Measurements from ENCODE around the gene ZFC3H1.
A peak's percentile ranks its signal among the peaks of the same experiment; 100 is the strongest.

The ZFC3H1 gene

GRCh38 chr12:71683633-71684032 is 20.0 kb upstream of the ZFC3H1 start:
- no peak for DNase-seq

GRCh38 chr12:71682466-71682865 is 18.8 kb upstream of the ZFC3H1 start:
- DNase-seq = no peak

DNA sequence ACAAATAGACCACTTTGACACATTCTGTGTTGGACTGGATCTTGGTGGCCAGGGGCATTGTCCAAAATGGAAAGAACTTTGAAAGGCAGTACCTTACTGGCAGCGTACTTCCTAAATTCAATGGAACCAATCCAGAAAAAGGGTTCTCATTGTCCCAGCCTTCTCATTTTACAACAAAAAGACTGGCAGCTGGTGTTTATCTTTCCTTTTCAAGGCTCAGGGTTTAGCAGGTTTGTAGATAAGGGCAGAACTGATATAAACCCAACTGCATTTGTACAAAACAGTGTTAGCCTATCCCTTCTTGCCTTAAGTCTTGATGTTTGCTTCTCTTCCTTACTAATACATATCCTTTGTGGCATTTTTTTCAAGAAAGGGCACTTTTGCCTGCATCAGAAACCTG is 8.2 kb upstream of the ZFC3H1 start:
- no peak for DNase-seq

DNA sequence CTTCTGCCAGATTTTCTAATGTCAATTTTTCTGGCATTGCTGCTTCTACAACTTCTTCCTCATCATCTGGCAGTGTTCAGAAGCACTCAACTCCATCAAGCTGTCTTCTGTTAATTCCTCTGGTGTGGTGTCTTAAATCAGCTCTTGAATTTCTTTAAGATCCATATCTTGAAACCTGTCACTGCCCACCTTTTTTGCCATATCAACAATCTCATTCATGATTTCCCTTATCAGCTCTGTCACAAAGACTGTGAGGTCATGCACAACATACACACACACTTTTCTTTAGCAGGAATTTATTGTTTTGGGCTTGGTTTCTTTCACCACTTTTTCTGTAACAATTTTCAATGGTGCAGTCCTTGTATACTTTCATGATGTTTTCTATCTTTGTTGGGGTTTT is 7.7 kb upstream of the ZFC3H1 start:
- DNase-seq = no peak

- DNase-seq = no peak
Observed at GRCh38 chr12:71666259-71666658, 2.6 kb upstream of the ZFC3H1 start.

DNA sequence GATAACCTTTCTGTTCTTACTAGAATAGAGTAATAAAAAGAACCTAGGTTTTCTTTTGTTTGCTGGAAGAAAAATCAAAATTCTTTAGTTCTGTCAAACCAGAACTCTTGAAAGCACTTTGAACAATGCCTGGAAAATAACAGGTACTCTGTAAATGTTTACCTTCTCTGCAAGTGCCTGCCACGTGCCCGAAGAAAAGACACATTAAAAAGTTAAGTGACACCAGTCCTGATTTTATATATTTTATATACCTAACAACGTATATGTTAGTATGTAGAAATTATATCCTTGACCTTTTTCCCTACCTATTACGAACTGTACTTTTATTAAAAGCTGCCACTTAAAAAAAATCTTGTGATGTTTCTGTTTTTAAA is 1.4 kb upstream of the ZFC3H1 start:
- DNase-seq = peak; percentile 11

- DNase-seq = no peak
Observed at GRCh38 chr12:71664411-71665089, 902 bp upstream of the ZFC3H1 start.

GRCh38 chr12:71662849-71663560 is 643 bp downstream of the ZFC3H1 start:
- DNase-seq = peak; percentile 81

GRCh38 chr12:71661977-71662530 is 1.6 kb downstream of the ZFC3H1 start:
- no peak for DNase-seq

DNA sequence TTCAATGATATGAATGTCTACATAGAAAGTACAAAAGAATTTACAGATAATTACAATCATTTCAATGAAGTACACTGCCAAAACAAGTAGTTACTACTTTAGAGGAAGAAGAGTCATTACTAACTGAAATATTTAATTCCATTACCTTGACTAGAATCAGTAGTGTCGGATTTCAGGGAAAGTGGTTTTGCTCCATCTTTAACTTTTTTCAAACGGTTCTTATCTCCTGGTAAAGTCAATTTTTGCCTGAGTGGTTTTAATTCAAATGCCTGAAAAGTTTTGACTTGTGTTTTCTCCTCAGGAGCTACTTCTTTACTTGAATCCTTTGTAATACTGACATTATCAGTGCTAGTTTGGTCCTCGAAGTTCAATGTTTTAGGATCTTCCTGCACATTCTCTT is 6.9 kb downstream of the ZFC3H1 start:
- DNase-seq = no peak

DNA sequence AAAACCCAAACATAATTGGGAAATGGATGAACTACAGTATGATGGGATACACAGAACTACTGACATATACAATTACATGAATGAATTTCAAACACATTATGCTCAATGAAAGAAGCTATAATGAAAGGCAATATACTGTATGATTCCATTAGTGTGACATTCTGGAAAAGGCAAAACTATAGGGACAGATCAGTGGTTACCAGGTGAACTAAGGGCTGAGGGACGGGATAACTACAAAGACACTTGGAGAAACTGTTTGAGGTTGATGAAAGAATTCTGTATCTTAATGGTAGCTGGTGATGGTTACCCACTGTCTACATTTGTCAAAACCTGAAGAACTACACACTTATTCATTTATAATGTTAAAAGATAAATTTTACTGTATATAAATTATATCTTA is 7.7 kb downstream of the ZFC3H1 start:
- no peak for DNase-seq

DNA sequence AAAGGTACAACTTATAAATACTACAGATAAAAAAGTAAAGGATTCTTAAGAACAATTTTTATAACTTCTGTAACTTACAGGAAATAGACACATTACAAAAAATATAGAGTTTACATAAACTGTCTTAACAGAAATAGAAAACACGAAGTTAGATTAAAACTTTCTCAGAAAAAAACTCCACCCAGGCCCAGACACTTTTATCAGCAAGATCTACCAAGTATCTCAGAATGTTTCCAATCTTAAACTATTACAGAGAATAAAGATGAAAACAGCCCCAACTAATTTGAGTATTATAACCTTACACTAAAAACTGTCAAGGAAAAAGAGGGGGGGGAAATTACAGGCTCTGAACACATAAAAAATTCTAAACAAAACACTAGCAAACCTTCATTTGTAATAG is 8.2 kb downstream of the ZFC3H1 start:
- no peak for DNase-seq

DNA sequence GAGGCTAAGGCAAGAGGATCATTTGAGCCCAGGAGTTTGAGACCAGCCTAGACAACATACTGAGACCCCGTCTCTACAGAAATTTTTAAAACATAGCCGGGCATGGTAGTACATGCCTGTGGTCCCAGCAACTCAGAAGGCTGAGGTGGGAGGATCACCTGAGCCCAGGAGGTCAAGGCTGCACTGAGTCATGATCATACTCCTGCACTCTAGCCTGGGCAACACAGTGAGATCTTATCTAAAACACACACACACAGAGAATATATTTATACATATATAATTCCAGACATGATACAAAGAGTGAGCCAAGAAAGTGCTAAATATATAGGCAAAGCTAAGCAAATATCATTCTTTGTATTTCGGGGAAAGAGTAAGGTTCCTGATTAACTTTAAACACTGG is 9.4 kb downstream of the ZFC3H1 start:
- no peak for DNase-seq

DNA sequence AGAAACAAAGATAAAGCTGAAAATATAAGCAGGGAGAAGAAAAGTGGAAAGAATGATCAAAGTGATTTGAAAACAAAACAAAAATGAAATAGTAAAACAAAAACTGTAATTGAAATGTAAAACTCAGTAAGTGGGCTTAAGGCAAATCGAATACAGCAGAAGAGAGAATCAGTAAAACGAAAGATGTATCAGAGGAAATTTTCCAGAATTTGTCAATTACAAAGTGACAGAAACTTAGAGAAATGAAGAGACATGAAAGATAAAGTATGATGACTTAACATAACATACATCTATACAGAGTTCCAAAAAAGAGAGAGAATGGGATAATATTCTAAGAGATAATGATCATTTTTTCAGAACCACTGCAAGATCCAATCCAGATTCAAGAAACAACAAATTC is 10.5 kb downstream of the ZFC3H1 start:
- no peak for DNase-seq

DNA sequence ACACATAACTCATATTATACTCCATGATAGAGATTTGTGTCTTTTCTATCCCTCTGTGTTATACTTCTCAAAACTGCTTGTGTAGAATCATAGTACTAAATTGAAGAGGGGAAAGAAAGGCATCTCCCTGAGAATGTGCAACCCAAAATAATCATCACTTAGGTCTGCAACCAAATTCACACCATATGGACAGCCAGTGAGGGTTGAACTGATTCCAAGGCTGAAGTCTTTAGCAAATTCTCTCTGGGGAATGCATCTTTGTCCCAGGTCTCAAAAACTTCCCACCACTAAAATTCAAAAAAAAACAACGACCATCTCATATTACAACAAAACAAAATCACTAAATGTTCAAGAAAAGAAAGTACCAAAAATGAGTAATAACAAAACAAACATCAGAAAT is 11.0 kb downstream of the ZFC3H1 start:
- DNase-seq = no peak

- no peak for DNase-seq
Observed at GRCh38 chr12:71649401-71649800, 14.2 kb downstream of the ZFC3H1 start.

DNA sequence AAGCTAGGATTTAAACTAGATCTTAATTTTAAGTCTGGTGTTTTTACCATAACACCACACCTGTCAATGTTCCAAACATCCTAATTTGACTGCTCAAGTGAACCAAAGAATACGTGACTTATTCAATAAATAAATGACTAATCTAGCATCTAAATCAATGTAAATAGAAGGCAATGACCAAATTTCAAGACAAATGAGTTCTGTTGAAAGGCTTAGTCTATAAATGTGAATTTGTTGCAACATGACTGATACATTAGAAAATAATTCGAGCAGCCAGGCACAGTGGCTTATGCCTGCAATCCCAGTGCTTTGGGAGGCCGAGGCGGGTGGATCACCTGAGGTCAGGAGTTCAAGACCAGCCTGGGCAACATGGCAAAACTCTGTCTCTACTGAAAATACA is 15.1 kb downstream of the ZFC3H1 start:
- no peak for DNase-seq

DNA sequence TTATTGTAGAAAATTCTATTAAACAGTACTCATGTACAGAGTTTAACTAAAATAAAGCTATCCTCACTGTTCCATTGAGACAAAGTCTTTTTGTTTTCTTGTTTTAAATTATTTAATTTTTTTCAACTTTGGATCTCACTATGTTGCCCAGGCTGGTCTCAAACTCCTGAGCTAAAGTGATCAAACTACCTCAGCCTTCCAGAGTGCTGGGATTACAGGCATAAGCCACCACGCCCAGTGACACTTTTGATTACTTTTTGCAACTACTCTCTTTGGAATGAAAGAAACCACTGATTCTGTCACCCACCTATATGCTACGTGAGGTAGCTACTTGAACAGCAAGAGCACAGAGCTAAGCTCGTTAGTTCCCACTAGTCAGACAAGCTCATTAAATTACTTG is 17.1 kb downstream of the ZFC3H1 start:
- DNase-seq = no peak

DNA sequence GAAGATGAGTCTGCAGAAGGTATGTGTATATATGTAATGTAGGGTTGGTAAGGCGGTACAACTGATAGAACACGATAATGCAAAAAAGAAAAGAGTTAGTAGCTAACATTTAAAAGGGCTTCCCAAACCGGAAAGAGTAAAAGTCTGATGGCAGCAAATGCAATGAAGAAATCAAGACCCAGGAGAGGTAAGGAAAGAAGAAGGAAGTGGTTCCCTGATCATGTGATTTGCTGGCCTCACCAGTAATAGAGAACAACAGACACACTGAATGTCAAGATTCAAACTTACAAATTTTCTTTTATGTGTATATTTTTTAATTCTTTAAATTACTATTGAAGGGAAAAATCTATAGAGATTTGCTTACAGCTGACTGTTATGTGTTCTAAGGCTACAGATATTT is 18.4 kb downstream of the ZFC3H1 start:
- DNase-seq = no peak

GRCh38 chr12:71642264-71642663 is 21.4 kb downstream of the ZFC3H1 start:
- DNase-seq = no peak

DNA sequence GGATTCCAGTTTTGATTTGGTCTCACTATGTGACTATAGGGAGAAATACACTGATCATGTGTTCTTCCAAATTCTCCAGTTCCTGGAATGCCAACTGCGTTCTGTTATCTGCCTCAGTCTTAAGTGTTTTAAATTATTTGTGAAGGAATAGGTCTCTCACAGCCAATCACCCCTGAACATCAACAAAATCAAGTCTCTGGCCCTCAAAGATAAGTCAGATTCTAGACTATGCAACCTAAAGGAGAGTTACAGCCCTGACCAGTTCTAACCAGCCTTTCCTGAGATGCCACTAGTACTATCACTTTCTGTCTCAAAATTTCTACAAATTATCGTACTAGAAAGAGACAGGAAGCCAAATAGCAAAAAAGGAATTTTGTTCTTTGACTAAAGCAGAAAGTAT is 22.3 kb downstream of the ZFC3H1 start:
- no peak for DNase-seq

- no peak for DNase-seq
Observed at GRCh38 chr12:71640316-71640715, 23.3 kb downstream of the ZFC3H1 start.

DNA sequence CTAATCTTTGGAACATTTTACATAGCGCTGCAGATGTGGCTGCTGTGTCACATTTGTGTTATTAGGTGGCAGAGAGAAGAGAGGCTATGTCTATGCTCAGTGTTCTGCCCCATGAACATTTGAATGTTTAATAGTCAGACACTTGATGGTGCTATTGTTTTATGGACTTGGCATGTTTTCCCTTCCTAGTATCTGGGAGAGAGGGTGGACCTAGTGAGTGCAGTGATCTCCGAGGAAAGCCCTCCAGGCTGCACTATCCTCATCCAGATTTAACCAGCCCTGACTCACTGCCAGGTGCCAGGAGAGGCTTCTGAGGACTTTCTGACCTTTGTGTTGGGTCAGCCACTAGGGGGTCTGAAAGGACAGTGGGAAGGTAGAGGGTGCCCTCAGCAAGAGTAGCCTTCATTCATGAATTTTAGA is 24.3 kb downstream of the ZFC3H1 start:
- no peak for DNase-seq

DNA sequence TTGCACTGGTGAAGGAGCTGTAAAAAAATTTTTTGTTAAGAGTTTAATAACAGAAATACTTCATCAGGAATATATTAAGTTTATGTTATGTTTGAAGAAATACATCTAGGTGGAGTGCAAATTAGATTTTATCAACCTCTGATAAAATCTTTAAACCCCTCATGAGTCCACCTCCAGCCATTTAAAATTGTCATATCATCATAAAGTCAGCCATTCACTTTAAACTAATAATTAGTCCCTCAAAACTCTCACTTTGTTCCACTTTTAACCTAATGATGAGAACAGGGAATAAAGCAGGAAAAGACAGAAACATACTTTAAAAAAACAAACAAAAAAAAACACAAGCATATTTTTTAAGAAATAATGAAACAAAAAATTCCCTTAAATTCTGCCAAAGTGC is 25.1 kb downstream of the ZFC3H1 start:
- DNase-seq = no peak

DNA sequence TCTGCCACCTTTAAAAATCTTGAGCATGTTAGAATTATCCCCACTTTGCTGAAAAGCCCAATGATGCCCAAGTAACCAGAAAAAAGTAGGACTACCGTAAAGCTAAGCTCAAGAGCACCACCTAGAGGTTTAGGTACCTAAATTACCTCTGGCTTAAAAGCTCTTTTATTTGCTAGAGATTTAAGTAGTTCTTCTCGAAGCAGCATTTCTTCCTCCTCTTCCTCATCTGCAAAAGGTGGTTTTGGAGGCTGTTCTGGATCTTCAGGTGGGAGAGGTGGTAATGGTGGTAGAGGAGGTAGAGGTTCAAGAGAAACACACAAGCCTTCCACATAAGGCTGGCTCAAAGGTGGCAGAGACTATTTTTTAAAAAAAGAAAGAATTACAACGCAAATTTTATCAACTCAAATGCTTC is 26.9 kb downstream of the ZFC3H1 start:
- no peak for DNase-seq

Measured in stimulated activated CD4-positive, alpha-beta T cell treated with anti-CD3 and anti-CD28 coated beads, Interleukin-15, amount 100 ng/mL, for 24 hours (primary cell).